ENCODE measurements around the gene INSR. TPM values are rescaled to one million over a fixed set of nuclear protein-coding genes. Genes with fewer than 3 reads are reported as not detected.

INSR gene
- total and polyA plus RNA-seq, 2 of the 8 experiments (the other 6 are each of a cell fraction or from before 2014, with no cell fraction given), result 13.1 to 48.7 TPM

- no peak for TF ChIP-seq JUN (IDR thresholded peaks at IDR 0.05; ENCODE audit: low read depth, low read length)
Observed at GRCh38 chr19:7304200-7304599, 10.0 kb upstream of the INSR start (continued).

DNA sequence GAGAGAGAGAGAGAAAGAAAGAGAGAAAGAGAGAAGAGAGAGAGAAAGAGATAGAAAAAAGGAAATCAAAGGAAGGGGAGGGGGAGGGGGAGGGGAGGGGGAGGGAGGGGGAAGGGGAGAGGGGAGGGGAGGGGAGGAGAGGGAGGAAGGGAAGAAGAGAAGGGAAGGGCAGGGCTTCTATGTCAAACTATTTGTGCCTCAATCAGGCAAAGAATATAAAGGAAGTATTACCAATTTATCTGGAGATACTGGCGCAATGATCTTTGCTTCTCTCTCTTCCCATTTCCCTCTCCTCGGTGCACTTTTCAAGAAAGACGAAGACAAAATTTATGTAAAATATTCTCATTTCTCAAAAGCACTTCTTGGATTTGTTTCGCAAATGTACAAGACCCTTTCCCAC is 9.3 kb upstream of the INSR start:
- FAIRE-seq (no peak), DNase-seq (ENCODE audit: low read depth in 1 of 2, low spot score in 2 of 2) (no peak)
- Histone ChIP-seq H3K4me2 (ENCODE audit: insufficient read depth in 1 of 2, low read depth in 2 of 2, low read length in 2 of 2) (no peak overlapping the region), H2AFZ (ENCODE audit: low read length) (no peak overlapping the region), H3K23ac (ENCODE audit: insufficient read length) (no peak overlapping the region), H3K36me3 (ENCODE audit: control insufficient read depth in 2 of 4, insufficient read depth in 4 of 4, low read length in 3 of 4) (no peaks in the 10 kb centered on the region), H4K5ac (ENCODE audit: insufficient read length, low read depth, low read length) (no peak overlapping the region), H2BK12ac (ENCODE audit: low read depth, low read length) (no peak overlapping the region), H3K9me3 (ENCODE audit: insufficient read depth in 2 of 2, low read depth in 1 of 2, low read length in 1 of 2) (no peaks in the 10 kb centered on the region), H3K56ac (replicated peaks; ENCODE audit: insufficient read length, low read depth, low read length) (no peak overlapping the region), H3K79me1 (ENCODE audit: low read depth, low read length) (no peaks in the 10 kb centered on the region), H3K9ac (replicated peaks in 1 of 4; ENCODE audit: extremely low read depth in 1 of 4, low read depth in 3 of 4, low read length in 3 of 4) (no peak overlapping the region), H3K14ac (ENCODE audit: insufficient read length) (no peak overlapping the region), H4K20me1 (replicated peaks in 1 of 2; ENCODE audit: control insufficient read depth in 1 of 2, insufficient read depth in 2 of 2, low read length in 2 of 2) (no peaks in the 10 kb centered on the region), H3K79me2 (ENCODE audit: control insufficient read depth in 1 of 2, insufficient read depth in 2 of 2, low read length in 2 of 2) (no peaks in the 10 kb centered on the region), H3K27me3 (replicated peaks in 1 of 4; ENCODE audit: control insufficient read depth in 3 of 4, extremely low read depth in 1 of 4, insufficient read depth in 3 of 4, low read length in 3 of 4) (no peaks in the 10 kb centered on the region), H2BK120ac (replicated peaks; ENCODE audit: low read depth, low read length) (no peak overlapping the region), H4K8ac (ENCODE audit: extremely low read depth, insufficient read depth, low read length) (no peak overlapping the region), H3K4me3 (ENCODE audit: extremely low read depth in 1 of 4, insufficient read depth in 2 of 4, low read depth in 3 of 4, low read length in 4 of 4) (no peak overlapping the region), H2BK5ac (ENCODE audit: low read depth, low read length) (no peak overlapping the region), H3K4me1 (replicated peaks in 1 of 4; ENCODE audit: control insufficient read depth in 3 of 4, insufficient read depth in 4 of 4, low read length in 3 of 4) (no peaks in the 10 kb centered on the region), H2BK15ac (ENCODE audit: low read length) (no peak overlapping the region), H2BK20ac (ENCODE audit: low read length) (no peak overlapping the region), H3K18ac (ENCODE audit: extremely low read depth, low read length) (no peak overlapping the region), H3K4ac (replicated peaks; ENCODE audit: insufficient read length, low read depth, low read length) (no peak overlapping the region), H2AK5ac (ENCODE audit: low read depth, low read length) (no peak overlapping the region), H3K23me2 (ENCODE audit: low read depth, low read length) (no peaks in the 10 kb centered on the region), H3K27ac (ENCODE audit: low read depth, low read length) (no peak overlapping the region), H4K91ac (replicated peaks; ENCODE audit: insufficient read length, low read length) (no peak overlapping the region)
- no peak for TF ChIP-seq SP2 (IDR thresholded peaks at IDR 0.05; ENCODE audit: low read length)
- TF ChIP-seq RNF2 (IDR thresholded peaks at IDR 0.05; ENCODE audit: borderline replicate concordance, low read depth, low read length, missing control alignments, poor library complexity, severe bottlenecking), result no peak
- no peak for TF ChIP-seq CHD1 (IDR thresholded peaks at IDR 0.05; ENCODE audit: low read depth, low read length)
- no peak for TF ChIP-seq CEBPB (IDR thresholded peaks at IDR 0.05; ENCODE audit: low read depth, low read length)
- no peak for TF ChIP-seq MAFK (IDR thresholded peaks at IDR 0.05; ENCODE audit: low read depth, low read length)
- no peak for TF ChIP-seq SP1 (IDR thresholded peaks at IDR 0.05; ENCODE audit: low read depth, low read length)
- TF ChIP-seq, protein P1, sequence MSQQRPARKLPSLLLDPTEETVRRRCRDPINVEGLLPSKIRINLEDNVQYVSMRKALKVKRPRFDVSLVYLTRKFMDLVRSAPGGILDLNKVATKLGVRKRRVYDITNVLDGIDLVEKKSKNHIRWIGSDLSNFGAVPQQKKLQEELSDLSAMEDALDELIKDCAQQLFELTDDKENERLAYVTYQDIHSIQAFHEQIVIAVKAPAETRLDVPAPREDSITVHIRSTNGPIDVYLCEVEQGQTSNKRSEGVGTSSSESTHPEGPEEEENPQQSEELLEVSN (IDR thresholded peaks at IDR 0.05), result no peak
- no peak for TF ChIP-seq RXRA (IDR thresholded peaks at IDR 0.05; ENCODE audit: insufficient read depth, low read depth, low read length)
- TF ChIP-seq HDAC6 (IDR thresholded peaks at IDR 0.05; ENCODE audit: low read depth, low read length), result no peak
- CTCF ChIA-PET (ENCODE audit: partially characterized antibody), result no interaction called here
- POLR2A ChIA-PET (ENCODE audit: partially characterized antibody), result no interaction called here
- WGBS, 2 experiments (ENCODE audit: extremely low coverage in 1 of 2, insufficient coverage in 1 of 2, insufficient read length in 1 of 2, insufficient replicate concordance in 2 of 2, low coverage in 1 of 2, low lambda C conversion rate in 2 of 2, missing lambda C conversion rate in 1 of 2), result 89% methylated on average over 4 of the region's 4 CpGs; no CpG with 5 or more reads in 1 of the 2 experiments

Measured in H1 (cell line).